Neural cell (in vitro differentiated cells): ENCODE data around the gene CENPX. TPM values are rescaled to one million over a fixed set of nuclear protein-coding genes. Genes with fewer than 3 reads are reported as not detected.
"Not testable (repeated sequence)": the region's sequence is repeated elsewhere in the genome, so short reads cannot be mapped to it uniquely, and the experiment has no call there.

Source experiments
- H2AFZ ChIP-seq: fragments of 200-600, 300-800 bp; sonication (generic), shearing (Covaris generic); 2 replicates; pipeline ENCODE4 v1.6.0; 2014; ENCODE audit warnings: low read depth, mild to moderate bottlenecking, antibody characterized with exemption, low read length, moderate library complexity
- H3F3A ChIP-seq: fragments of 200-600 bp; shearing (Covaris generic); 2 replicates; pipeline ENCODE4 v1.6.1; 2016; ENCODE audit warnings: mild to moderate bottlenecking, moderate library complexity, mixed read lengths, antibody characterized with exemption, low read length; ENCODE audit not compliant: insufficient read depth, poor library complexity, severe bottlenecking
- H3K27ac ChIP-seq: fragments of 200-600, 300-800 bp; sonication (generic), shearing (Covaris generic); 2 replicates; pipeline ENCODE4 v1.5.1; 2014; ENCODE audit warnings: mild to moderate bottlenecking, low read length, moderate library complexity
- H3K27me3 ChIP-seq: fragments of 300-800, 200-600 bp; sonication (generic), shearing (Covaris generic); 2 replicates; pipeline ENCODE4 v1.6.0; 2014; ENCODE audit warnings: mild to moderate bottlenecking, low read depth, low read length, moderate library complexity; ENCODE audit not compliant: insufficient read depth
- H3K36me3 ChIP-seq: fragments of 300-800, 200-600 bp; sonication (generic), shearing (Covaris generic); 2 replicates; pipeline ENCODE4 v1.5.1; 2014; ENCODE audit warnings: mild to moderate bottlenecking, antibody characterized with exemption, low read length, moderate library complexity; ENCODE audit not compliant: insufficient read depth
- H3K4me2 ChIP-seq: fragments of 300-800, 200-600 bp; sonication (generic), shearing (Covaris generic); 2 replicates; pipeline ENCODE4 v1.6.0; 2014; ENCODE audit warnings: mild to moderate bottlenecking, low read length
- H3K4me3 ChIP-seq: fragments of 300-800, 200-600 bp; sonication (generic), shearing (Covaris generic); 2 replicates; pipeline ENCODE4 v1.5.1; 2014; ENCODE audit warnings: mild to moderate bottlenecking, low read length, moderate library complexity
- H3K79me2 ChIP-seq: fragments of 200-600 bp; shearing (Covaris generic); replicated peaks from 2 replicates; pipeline ENCODE4 v1.6.0; 2014; ENCODE audit warnings: mild to moderate bottlenecking, low read length, moderate library complexity; ENCODE audit not compliant: insufficient read depth
- H3K9ac ChIP-seq: fragments of 300-800, 200-600 bp; sonication (generic), shearing (Covaris generic); 2 replicates; pipeline ENCODE4 v1.6.1; 2016; ENCODE audit warnings: mild to moderate bottlenecking, low read length, mixed read lengths
- H3K9me2 ChIP-seq: fragments of 200-600 bp; shearing (Covaris generic); 2 replicates; pipeline ENCODE4 v1.6.1; 2016; ENCODE audit warnings: mild to moderate bottlenecking, low read length, mixed read lengths; ENCODE audit not compliant: insufficient read depth
- H3K9me3 ChIP-seq: fragments of 200-600, 300-800 bp; sonication (generic), shearing (Covaris generic); 2 replicates; pipeline ENCODE4 v1.6.1; 2016; ENCODE audit warnings: mild to moderate bottlenecking, mixed run types, low read length, moderate library complexity, mixed read lengths
- H4K20me1 ChIP-seq: fragments of 200-600 bp; shearing (Covaris generic); 2 replicates; pipeline ENCODE4 v1.6.1; 2016; ENCODE audit warnings: mild to moderate bottlenecking, mixed run types; ENCODE audit not compliant: insufficient read depth
- CTCF ChIP-seq: fragments of 450-650 bp; IDR thresholded peaks from 2 replicates; pipeline ENCODE4 v1.5.1; 2014; ENCODE audit warnings: antibody characterized with exemption, mild to moderate bottlenecking, moderate library complexity; ENCODE audit not compliant: poor library complexity, severe bottlenecking
- EP300 ChIP-seq: fragments of 450-650 bp; conservative IDR thresholded peaks from 2 replicates; pipeline ENCODE4 v1.6.1; 2014; ENCODE audit warnings: antibody characterized with exemption, mild to moderate bottlenecking, moderate library complexity; ENCODE audit not compliant: poor library complexity, severe bottlenecking
- EZH2 ChIP-seq: fragments of 200-600, 300-800 bp; shearing (Covaris generic), sonication (generic); IDR thresholded peaks from 2 replicates; pipeline ENCODE4 v1.6.1; 2014; ENCODE audit warnings: antibody characterized with exemption, low read length, borderline replicate concordance, mild to moderate bottlenecking; ENCODE audit not compliant: insufficient read depth, poor library complexity, severe bottlenecking
- MXI1 ChIP-seq: fragments of 450-650 bp; conservative IDR thresholded peaks from 2 replicates; pipeline ENCODE4 v1.6.1; 2014; ENCODE audit warnings: antibody characterized with exemption, mild to moderate bottlenecking; ENCODE audit not compliant: poor library complexity, severe bottlenecking
- POLR2AphosphoS5 ChIP-seq: IDR thresholded peaks from 2 replicates; pipeline ENCODE4 v1.6.1; 2012
- RAD21 ChIP-seq: fragments of 450-650 bp; conservative IDR thresholded peaks from 2 replicates; pipeline ENCODE4 v1.6.1; 2014; ENCODE audit warnings: antibody characterized with exemption, mild to moderate bottlenecking, moderate library complexity
- REST ChIP-seq: IDR thresholded peaks from 2 replicates; pipeline ENCODE4 v1.6.1; 2012; ENCODE audit warnings: borderline replicate concordance
- SMC3 ChIP-seq: fragments of 450-650 bp; conservative IDR thresholded peaks from 2 replicates; pipeline ENCODE4 v1.6.1; 2014; ENCODE audit warnings: antibody characterized with exemption, mild to moderate bottlenecking, moderate library complexity; ENCODE audit not compliant: poor library complexity
- TAF1 ChIP-seq: IDR thresholded peaks from 2 replicates; pipeline ENCODE4 v1.6.1; 2012; ENCODE audit warnings: low read depth
- polyA plus RNA-seq: library from polyadenylated mRNA; depleted of rRNA; stranded (reverse); fragments of >200 nt; gene quantifications from 2 replicates; pipeline ENCODE4 v1.2.3, GENCODE V29; 2014

CENPX gene
- polyA plus RNA-seq, 1 donor from 2014 or later = 205 TPM

DNA sequence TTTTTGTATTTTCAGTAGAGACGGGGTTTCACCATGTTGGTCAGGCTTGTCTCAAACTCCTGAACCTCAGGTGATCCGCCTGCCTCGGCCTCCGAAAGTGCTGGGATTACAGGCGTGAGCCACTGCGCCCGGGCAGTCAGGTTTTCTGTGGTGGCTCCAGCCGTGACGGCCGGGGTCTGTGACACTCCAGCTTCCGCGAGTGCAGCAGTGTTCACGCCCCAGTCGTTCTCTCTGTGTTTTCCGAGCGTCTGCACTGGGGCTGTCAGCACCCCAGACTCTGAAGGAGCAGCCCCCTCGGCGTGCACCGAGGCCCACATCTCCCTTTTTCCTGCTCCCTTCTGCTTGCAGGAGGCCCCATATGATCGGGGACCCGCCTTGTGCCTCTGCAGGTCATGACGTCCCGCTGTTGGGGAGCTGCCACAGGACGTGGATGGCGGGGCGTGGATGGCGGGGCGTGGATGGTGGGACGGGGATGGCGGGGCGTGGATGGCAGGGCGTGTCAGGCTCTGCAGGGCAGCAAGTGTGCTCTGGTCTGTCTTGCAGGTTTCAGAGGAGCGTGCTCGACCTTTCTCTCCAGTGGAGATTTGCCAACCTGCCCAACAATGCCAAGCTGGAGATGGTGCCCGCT, 39.6 kb downstream of the CENPX start:
- Histone ChIP-seq H3K36me3 (no peaks in the 10 kb centered on the region), H3K9me2 (no peaks in the 10 kb centered on the region), H3F3A (no peaks in the 10 kb centered on the region), H3K4me3 (no peak overlapping the region), H3K4me2 (no peak overlapping the region), H3K9me3 (no peaks in the 10 kb centered on the region), H2AFZ (no peak overlapping the region), H3K27me3 (no peaks in the 10 kb centered on the region), H4K20me1 (no peaks in the 10 kb centered on the region), H3K79me2 (no peaks in the 10 kb centered on the region), H3K9ac (no peak overlapping the region), H3K27ac (no peak overlapping the region)
- no peak for TF ChIP-seq CTCF
- TF ChIP-seq MXI1 = no peak

DNA sequence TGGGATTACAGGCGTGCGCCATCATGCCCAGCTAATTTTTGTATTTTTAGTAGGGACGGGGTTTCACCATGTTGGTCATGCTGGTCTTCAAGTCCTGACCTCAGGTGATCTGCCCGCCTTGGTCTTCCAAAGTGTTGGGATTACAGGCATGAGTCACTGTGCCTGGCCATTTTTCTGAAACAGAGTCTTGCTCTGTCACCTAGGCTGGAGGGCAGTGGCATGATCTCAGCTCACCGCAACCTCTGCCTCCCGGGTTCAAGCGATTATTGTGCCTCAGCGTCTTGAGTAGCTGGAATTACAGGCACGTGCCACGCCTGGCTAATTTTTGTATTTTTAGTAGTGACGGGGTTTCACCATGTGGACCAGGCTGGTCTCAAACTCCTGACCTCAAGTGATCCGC, 41.2 kb downstream of the CENPX start:
- not testable (repeated sequence) for H3K4me2 ChIP-seq, H3K4me3 ChIP-seq, H2AFZ ChIP-seq, H3K36me3 ChIP-seq, H4K20me1 ChIP-seq, H3K79me2 ChIP-seq, H3K27ac ChIP-seq, H3K9me2 ChIP-seq, H3K9me3 ChIP-seq, H3K9ac ChIP-seq, H3K27me3 ChIP-seq, H3F3A ChIP-seq

GRCh38 chr17:81980707-81981343, 41.9 kb downstream of the CENPX start:
- Histone ChIP-seq H3K4me2 (no peak overlapping the region), H3F3A (no peaks in the 10 kb centered on the region), H4K20me1 (no peaks in the 10 kb centered on the region), H3K27ac (no peak overlapping the region), H2AFZ (no peak overlapping the region), H3K9me3 (no peaks in the 10 kb centered on the region), H3K9ac (no peak overlapping the region), H3K9me2 (no peaks in the 10 kb centered on the region), H3K36me3 (no peaks in the 10 kb centered on the region), H3K4me3 (no peak overlapping the region), H3K27me3 (no peaks in the 10 kb centered on the region), H3K79me2 (no peaks in the 10 kb centered on the region)
- no peak for TF ChIP-seq EP300

GRCh38 chr17:81980122-81980521, 42.6 kb downstream of the CENPX start:
- TF ChIP-seq EZH2 (no peak), EP300 (no peak), TAF1 (no peak), REST (no peak), RAD21 (no peak), MXI1 (no peak), POLR2AphosphoS5 (no peak), CTCF (no peak), SMC3 (no peak)
- H3K4me2 ChIP-seq = no peak overlapping the region

More at GRCh38 chr17:81980122-81980521, 42.6 kb downstream of the CENPX start:
- H3K4me3 ChIP-seq = no peak overlapping the region
- H2AFZ ChIP-seq = no peak overlapping the region
- H3F3A ChIP-seq = no peaks in the 10 kb centered on the region
- no peaks in the 10 kb centered on the region for H3K79me2 ChIP-seq
- no peaks in the 10 kb centered on the region for H3K27me3 ChIP-seq
- H3K9me3 ChIP-seq = no peaks in the 10 kb centered on the region
- no peak overlapping the region for H3K27ac ChIP-seq
- H3K9me2 ChIP-seq = no peaks in the 10 kb centered on the region
- no peaks in the 10 kb centered on the region for H4K20me1 ChIP-seq
- H3K9ac ChIP-seq = no peak overlapping the region
- no peaks in the 10 kb centered on the region for H3K36me3 ChIP-seq
